H1 (cell line): ENCODE data around the gene DDX49. TPM values are rescaled to one million over a fixed set of nuclear protein-coding genes. Genes with fewer than 3 reads are reported as not detected.

Source experiments
- CTCF ChIA-PET: fragments of 300-600 bp; sonication (Branson Sonifier 250); formaldehyde crosslinking; loops from one replicate; lab custom pipeline; 2021; ENCODE audit not compliant: partially characterized antibody; lab: Charles Lee
- POLR2A ChIA-PET: fragments of 300-600 bp; sonication (Branson Sonifier 250); formaldehyde crosslinking; loops from one replicate; lab custom pipeline; 2021; ENCODE audit warnings: inconsistent platforms; ENCODE audit not compliant: partially characterized antibody; lab: Charles Lee
- DNase-seq, 2 experiments: peaks; one replicate each; pipeline versions ENCODE4 v3.0.0 to v3.0.0-alpha.2; 2010 to 2022; ENCODE audit warnings: low spot score in 2 of 2, low read depth in 1 of 2, mixed read lengths in 1 of 2
- FAIRE-seq: peaks from 2 replicates; lab custom pipeline; 2011; peaks lifted over from hg19 to GRCh38; lab: Jason Lieb, UNC
- H2AFZ ChIP-seq: 2 replicates; pipeline ENCODE4 v1.8.1; 2012; ENCODE audit warnings: low read length, inconsistent platforms
- H2AK5ac ChIP-seq: 2 replicates; pipeline ENCODE4 v1.6.1; 2013; ENCODE audit warnings: low read depth, low read length
- H2BK120ac ChIP-seq: replicated peaks from 2 replicates; pipeline ENCODE3; 2013; ENCODE audit warnings: low read depth, low read length, inconsistent platforms
- H2BK12ac ChIP-seq: 2 replicates; pipeline ENCODE4 v1.6.1; 2013; ENCODE audit warnings: low read depth, low read length
- H2BK15ac ChIP-seq: 2 replicates; pipeline ENCODE4 v1.6.1; 2013; ENCODE audit warnings: low read length
- H2BK20ac ChIP-seq: 2 replicates; pipeline ENCODE4 v1.6.1; 2013; ENCODE audit warnings: low read length
- H2BK5ac ChIP-seq: 2 replicates; pipeline ENCODE4 v1.6.1; 2013; ENCODE audit warnings: low read depth, low read length
- H3K14ac ChIP-seq: 2 replicates; pipeline ENCODE4 v1.6.1; 2013; ENCODE audit warnings: inconsistent platforms; ENCODE audit not compliant: insufficient read length
- H3K18ac ChIP-seq: 2 replicates; pipeline ENCODE4 v1.6.1; 2013; ENCODE audit warnings: low read length; ENCODE audit errors: extremely low read depth
- H3K23ac ChIP-seq: 2 replicates; pipeline ENCODE4 v1.6.1; 2013; ENCODE audit warnings: inconsistent platforms; ENCODE audit not compliant: insufficient read length
- H3K23me2 ChIP-seq: 2 replicates; pipeline ENCODE4 v1.6.1; 2013; ENCODE audit warnings: low read depth, low read length
- H3K27ac ChIP-seq: 2 replicates; pipeline ENCODE4 v1.6.1; 2011; ENCODE audit warnings: low read depth, low read length, inconsistent platforms
- H3K27me3 ChIP-seq, 4 experiments: replicated peaks in 1 of 4; 1 replicate in 1 of 4; 2 replicates in 3 of 4; pipeline versions ENCODE4 v1.6.1 to v1.8.1; 2011 to 2013; ENCODE audit warnings: low read length in 3 of 4, mild to moderate bottlenecking in 3 of 4, inconsistent platforms in 2 of 4, mixed read lengths in 2 of 4, moderate library complexity in 1 of 4; ENCODE audit not compliant: control insufficient read depth in 3 of 4, insufficient read depth in 3 of 4; ENCODE audit errors: extremely low read depth in 1 of 4
- H3K36me3 ChIP-seq, 4 experiments: 2 replicates each; pipeline versions ENCODE4 v1.6.1 to v1.8.1; 2011 to 2013; ENCODE audit warnings: mild to moderate bottlenecking in 4 of 4, low read length in 3 of 4, moderate library complexity in 2 of 4, control low read depth in 1 of 4, inconsistent platforms in 1 of 4; ENCODE audit not compliant: insufficient read depth in 4 of 4, control insufficient read depth in 2 of 4
- H3K4ac ChIP-seq: replicated peaks from 2 replicates; pipeline ENCODE3; 2013; ENCODE audit warnings: low read length, low read depth, mixed read lengths, inconsistent platforms; ENCODE audit not compliant: insufficient read length
- H3K4me1 ChIP-seq, 4 experiments: replicated peaks in 1 of 4; 1 replicate in 1 of 4; 2 replicates in 3 of 4; pipeline versions ENCODE4 v1.6.1 to v1.8.1; 2011 to 2013; ENCODE audit warnings: low read length in 3 of 4, inconsistent platforms in 2 of 4, mixed read lengths in 1 of 4; ENCODE audit not compliant: insufficient read depth in 4 of 4, control insufficient read depth in 3 of 4
- H3K4me2 ChIP-seq, 2 experiments: 2 replicates each; pipeline versions ENCODE4 v1.6.1 to v1.8.1; 2011 to 2013; ENCODE audit warnings: low read depth in 2 of 2, low read length in 2 of 2, control low read depth in 1 of 2, inconsistent platforms in 1 of 2, mild to moderate bottlenecking in 1 of 2; ENCODE audit not compliant: insufficient read depth in 1 of 2
- H3K4me3 ChIP-seq, 4 experiments: fragments of 200-600, 300-600 bp in 1 of 4; sonication (generic), shearing (Covaris generic), sonication (Bioruptor Twin) in 1 of 4; 2 replicates each; pipeline versions ENCODE4 v1.5.1 to v1.8.1; 2011 to 2016; ENCODE audit warnings: low read length in 4 of 4, low read depth in 3 of 4, control low read depth in 2 of 4, inconsistent platforms in 2 of 4, mild to moderate bottlenecking in 2 of 4, mixed read lengths in 1 of 4, moderate library complexity in 1 of 4; ENCODE audit not compliant: insufficient read depth in 2 of 4; ENCODE audit errors: extremely low read depth in 1 of 4
- H3K56ac ChIP-seq: replicated peaks from 2 replicates; pipeline ENCODE3; 2013; ENCODE audit warnings: low read depth, mild to moderate bottlenecking, mixed read lengths, low read length, inconsistent platforms; ENCODE audit not compliant: insufficient read length
- H3K79me1 ChIP-seq: 2 replicates; pipeline ENCODE4 v1.6.1; 2013; ENCODE audit warnings: low read depth, low read length, control low read depth
- H3K79me2 ChIP-seq, 2 experiments: 2 replicates each; pipeline versions ENCODE4 v1.6.1 to v1.8.1; 2012 to 2013; ENCODE audit warnings: low read length in 2 of 2, mild to moderate bottlenecking in 2 of 2, inconsistent platforms in 1 of 2; ENCODE audit not compliant: insufficient read depth in 2 of 2, control insufficient read depth in 1 of 2
- H3K9ac ChIP-seq, 4 experiments: replicated peaks in 1 of 4; 1 replicate in 1 of 4; 2 replicates in 3 of 4; pipeline versions ENCODE4 v1.6.1 to v1.8.1; 2011 to 2013; ENCODE audit warnings: low read depth in 3 of 4, low read length in 3 of 4, control low read depth in 2 of 4, mild to moderate bottlenecking in 2 of 4, moderate library complexity in 2 of 4, inconsistent platforms in 1 of 4; ENCODE audit errors: extremely low read depth in 1 of 4
- H3K9me3 ChIP-seq, 2 experiments: 2 replicates each; pipeline versions ENCODE4 v1.6.1 to v1.8.1; 2012 to 2013; ENCODE audit warnings: mild to moderate bottlenecking in 2 of 2, moderate library complexity in 2 of 2, control low read depth in 1 of 2, inconsistent platforms in 1 of 2, low read depth in 1 of 2, low read length in 1 of 2, mixed read lengths in 1 of 2; ENCODE audit not compliant: insufficient read depth in 2 of 2
- H4K20me1 ChIP-seq, 2 experiments: replicated peaks in 1 of 2; 2 replicates each; pipeline versions ENCODE3 to v1.8.1; 2011 to 2013; ENCODE audit warnings: inconsistent platforms in 2 of 2, low read length in 2 of 2, mild to moderate bottlenecking in 1 of 2; ENCODE audit not compliant: insufficient read depth in 2 of 2, control insufficient read depth in 1 of 2
- H4K5ac ChIP-seq: 2 replicates; pipeline ENCODE4 v1.6.1; 2013; ENCODE audit warnings: low read length, low read depth, mixed read lengths, inconsistent platforms; ENCODE audit not compliant: insufficient read length
- H4K8ac ChIP-seq: 2 replicates; pipeline ENCODE4 v1.8.0; 2013; ENCODE audit warnings: mild to moderate bottlenecking, moderate library complexity, low read length, inconsistent platforms; ENCODE audit not compliant: insufficient read depth; ENCODE audit errors: extremely low read depth
- H4K91ac ChIP-seq: replicated peaks from 2 replicates; pipeline ENCODE3; 2013; ENCODE audit warnings: low read length, mixed read lengths, inconsistent platforms; ENCODE audit not compliant: insufficient read length
- ATF3 ChIP-seq: IDR thresholded peaks from 2 replicates; pipeline ENCODE4 v1.6.1; 2011; ENCODE audit warnings: low read depth, mild to moderate bottlenecking, low read length; ENCODE audit not compliant: insufficient read depth
- E2F6 ChIP-seq: IDR thresholded peaks from 2 replicates; pipeline ENCODE4 v1.6.1; 2012; ENCODE audit warnings: inconsistent platforms
- EZH2 ChIP-seq: fragments of 200-600 bp; sonication (generic); IDR thresholded peaks from 2 replicates; pipeline ENCODE4 v1.7.1; 2012; ENCODE audit warnings: low read depth, mild to moderate bottlenecking, moderate library complexity, low read length, inconsistent platforms; ENCODE audit not compliant: severe bottlenecking
- GTF2F1 ChIP-seq: IDR thresholded peaks from 2 replicates; pipeline ENCODE4 v1.6.1; 2012; ENCODE audit warnings: low read depth, low read length, improper control_type of control experiment, borderline replicate concordance
- POLR2A ChIP-seq, 2 experiments: IDR thresholded peaks; 1 replicate in 1 of 2; 2 replicates in 1 of 2; pipeline ENCODE4 v1.6.1; 2011; ENCODE audit warnings: low read depth in 2 of 2, low read length in 2 of 2, mild to moderate bottlenecking in 2 of 2; ENCODE audit errors: control extremely low read depth in 1 of 2
- ZNF274 ChIP-seq: IDR thresholded peaks from 2 replicates; pipeline ENCODE4 v1.7.0; 2012; ENCODE audit warnings: low read length, borderline replicate concordance; ENCODE audit errors: extremely low read depth
- WGBS, 2 experiments: shearing (Covaris generic) in 1 of 2; methylation state at CpG; one replicate each; pipeline versions ENCODE4 v1.1.6 to v1.1.7; 2013 to 2015; ENCODE audit warnings: low lambda C conversion rate in 2 of 2, mixed read lengths in 2 of 2, inconsistent platforms in 1 of 2, low coverage in 1 of 2, missing lambda C conversion rate in 1 of 2; ENCODE audit not compliant: insufficient replicate concordance in 2 of 2, insufficient coverage in 1 of 2, insufficient read length in 1 of 2; ENCODE audit errors: extremely low coverage in 1 of 2, missing lambda C conversion rate in 1 of 2; 5-methylcytosine and 5-hydroxymethylcytosine counted together
- polyA plus RNA-seq, 7 experiments: library from polyadenylated mRNA; depleted of rRNA in 3 of 7; stranded (reverse) in 5 of 7; unstranded in 2 of 7; fragments of >200 nt in 5 of 7; fragments of 200-250 nt in 2 of 7; gene quantifications; 1 replicate in 5 of 7; 2 replicates in 1 of 7; 4 replicates in 1 of 7; pipeline versions ENCODE4 v1.2.1 to v1.2.3, GENCODE V29; 2011 to 2013; ENCODE audit warnings: missing spikeins in 2 of 7, mixed read lengths in 2 of 7
- total RNA-seq: library from RNA; stranded (reverse); fragmentation: NEBNext Ultra II Directional; extraction: Animal tissue kit (Norgen Biotek cat#: 25700); gene quantifications from 2 replicates; pipeline ENCODE4 v1.2.1, GENCODE V29; 2021

Gene DDX49
- total and polyA plus RNA-seq, 2 of the 8 experiments (the other 6 are each of a cell fraction or from before 2014, with no cell fraction given), result 41.3 to 46.5 TPM

GRCh38 chr19:18906605-18907519 is 12.7 kb upstream of the DDX49 start:
- Histone ChIP-seq H3K36me3 (peaks cover 0 to 22% (median 5%) of the 10 kb centered on the region in 4 experiments; a peak in 4 of 8 replicates), H4K20me1 (peaks cover 0 to 15% of the 10 kb centered on the region in 2 experiments), H2BK15ac (no peak overlapping the region), H3K4ac (no peak overlapping the region), H3K79me2 (no peaks in the 10 kb centered on the region), H3K9ac (no peak overlapping the region), H2AK5ac (no peak overlapping the region), H2BK5ac (0 out of 2 replicates have a peak overlapping the region, but pooled peaks have one; percentile 24), H3K23ac (no peak overlapping the region), H3K4me3 (no peak overlapping the region), H4K8ac (no peak overlapping the region), H2BK20ac (no peak overlapping the region), H3K23me2 (no peaks in the 10 kb centered on the region), H3K27ac (no peak overlapping the region), H3K9me3 (no peaks in the 10 kb centered on the region), H3K56ac (no peak overlapping the region), H3K18ac (no peak overlapping the region), H3K14ac (no peak overlapping the region), H2BK120ac (no peak overlapping the region), H3K79me1 (no peaks in the 10 kb centered on the region), H2AFZ (no peak overlapping the region), H3K4me1 (no peaks in the 10 kb centered on the region), H4K91ac (no peak overlapping the region), H4K5ac (no peak overlapping the region), H3K4me2 (no peak overlapping the region), H2BK12ac (no peak overlapping the region), H3K27me3 (no peaks in the 10 kb centered on the region)
- FAIRE-seq, result no peak
- POLR2A ChIA-PET, result interaction anchor here (0.5 to 4.5 kb wide), 6 partner anchors 8 to 115 kb away, joined by 3 to 21 read pairs (median 4); partner anchors contain the start of genes COPE and DDX49
- CTCF ChIA-PET, result interaction anchor here (1.0 to 7.8 kb wide), 5 partner anchors 10 to 42 kb away, joined by 3 to 34 read pairs (median 5); partner anchors contain the start of genes COPE and DDX49
- no peak for DNase-seq
- 94% methylated on average over 29 of the region's 36 CpGs; no CpG with 5 or more reads in 1 of the 2 experiments for WGBS, 2 experiments
- TF ChIP-seq GTF2F1 (no peak), EZH2 (no peak), E2F6 (no peak), ZNF274 (no peak), ATF3 (no peak), POLR2A (IDR thresholded peaks at IDR 0.05; ENCODE audit: control extremely low read depth in 1 of 2, low read depth in 2 of 2, low read length in 2 of 2) (no peak)
